Endothelial cell of umbilical vein (primary cell): ENCODE measurements around the gene MUCL3. TPM values are rescaled to one million over a fixed set of nuclear protein-coding genes. Genes with fewer than 3 reads are reported as not detected.

Experiments used
- BruUV-seq: library from RNA; stranded (reverse); fragments of 400-500 nt; replicated peaks from 2 replicates; lab custom pipeline; 2021; lab: Mats Ljungman, UMichigan
- CTCF ChIA-PET: fragments of 300-600, 350-600 bp; sonication (Branson Sonifier 250); formaldehyde crosslinking; loops from one replicate; lab custom pipeline; 2021; ENCODE audit warnings: antibody characterized with exemption, inconsistent platforms; lab: Charles Lee
- POLR2A ChIA-PET: fragments of 300-600, 350-600 bp; sonication (Branson Sonifier 250); formaldehyde crosslinking; loops from one replicate; lab custom pipeline; 2021; ENCODE audit warnings: antibody characterized with exemption, inconsistent platforms; lab: Charles Lee
- DNase-seq: peaks from one replicate; pipeline ENCODE4 v3.0.0-alpha.2; 2011; ENCODE audit warnings: low read depth, low spot score
- FAIRE-seq: peaks from 2 replicates; lab custom pipeline; 2011; peaks lifted over from hg19 to GRCh38; lab: Jason Lieb, UNC
- H2AFZ ChIP-seq: 2 replicates; pipeline ENCODE4 v1.6.0; 2012; ENCODE audit warnings: low read depth, low read length, control low read depth, inconsistent platforms
- H3K27ac ChIP-seq: 2 replicates; pipeline ENCODE4 v1.5.1; 2011; ENCODE audit warnings: low read depth, mild to moderate bottlenecking, control low read depth, low read length, moderate library complexity; ENCODE audit not compliant: insufficient read depth
- H3K27me3 ChIP-seq, 2 experiments: 2 replicates each; pipeline versions ENCODE4 v1.6.0 to v1.6.1; 2011; ENCODE audit warnings: low read length in 2 of 2, mixed read lengths in 1 of 2; ENCODE audit not compliant: control insufficient read depth in 2 of 2, insufficient read depth in 2 of 2
- H3K36me3 ChIP-seq, 2 experiments: 2 replicates in 1 of 2; 3 replicates in 1 of 2; pipeline ENCODE4 v1.5.1; 2011; ENCODE audit warnings: low read length in 2 of 2, mild to moderate bottlenecking in 1 of 2, moderate library complexity in 1 of 2; ENCODE audit not compliant: control insufficient read depth in 2 of 2, insufficient read depth in 2 of 2; ENCODE audit errors: extremely low read depth in 1 of 2
- H3K4me1 ChIP-seq: 3 replicates; pipeline ENCODE4 v1.5.1; 2011; ENCODE audit warnings: mild to moderate bottlenecking, low read length; ENCODE audit not compliant: control insufficient read depth, insufficient read depth; ENCODE audit errors: extremely low read depth
- H3K4me2 ChIP-seq: 2 replicates; pipeline ENCODE4 v1.6.1; 2011; ENCODE audit warnings: low read length, control low read depth, mixed read lengths; ENCODE audit not compliant: insufficient read depth
- H3K4me3 ChIP-seq, 3 experiments: fragments of 200-600 bp in 1 of 3; sonication (generic), shearing (Covaris generic) in 1 of 3; replicated peaks in 1 of 3; 2 replicates each; pipeline ENCODE4 v1.5.1; 2011 to 2016; ENCODE audit warnings: control low read depth in 3 of 3, low read length in 3 of 3, mild to moderate bottlenecking in 2 of 3, inconsistent platforms in 1 of 3, low read depth in 1 of 3, moderate library complexity in 1 of 3; ENCODE audit not compliant: insufficient read depth in 1 of 3
- H3K79me2 ChIP-seq: 2 replicates; pipeline ENCODE4 v1.6.0; 2012; ENCODE audit warnings: low read length, inconsistent platforms; ENCODE audit not compliant: control insufficient read depth, insufficient read depth
- H3K9ac ChIP-seq: replicated peaks from 2 replicates; pipeline ENCODE3; 2011; ENCODE audit warnings: low read length, control low read depth; ENCODE audit not compliant: insufficient read depth; ENCODE audit errors: extremely low read depth
- H3K9me1 ChIP-seq: replicated peaks from 3 replicates; pipeline ENCODE4 v1.6.0; 2011; ENCODE audit warnings: mild to moderate bottlenecking, low read length; ENCODE audit not compliant: control insufficient read depth, insufficient read depth; ENCODE audit errors: extremely low read depth
- H3K9me3 ChIP-seq: replicated peaks from 2 replicates; pipeline ENCODE4 v1.5.1; 2012; ENCODE audit warnings: low read length, inconsistent platforms; ENCODE audit not compliant: control insufficient read depth, insufficient read depth
- H4K20me1 ChIP-seq: replicated peaks from 2 replicates; pipeline ENCODE3; 2011; ENCODE audit warnings: mild to moderate bottlenecking, low read length; ENCODE audit not compliant: control insufficient read depth, insufficient read depth; ENCODE audit errors: extremely low read depth
- CTCF ChIP-seq, 2 donors: IDR thresholded peaks; 1 replicate in 1 of 2; 2 replicates in 1 of 2; pipeline ENCODE4 v1.5.1; 2011; ENCODE audit warnings: low read length in 2 of 2, mild to moderate bottlenecking in 2 of 2, moderate library complexity in 2 of 2, control low read depth in 1 of 2, inconsistent platforms in 1 of 2, low read depth in 1 of 2; ENCODE audit not compliant: insufficient read depth in 1 of 2; ENCODE audit errors: extremely low read depth in 1 of 2
- EZH2 ChIP-seq: IDR thresholded peaks from 2 replicates; pipeline ENCODE4 v1.6.1; 2012; ENCODE audit warnings: borderline replicate concordance, low read depth, mild to moderate bottlenecking, moderate library complexity, low read length, inconsistent platforms; ENCODE audit not compliant: severe bottlenecking
- GATA2 ChIP-seq: IDR thresholded peaks from 2 replicates; pipeline ENCODE4 v1.7.0; 2011; ENCODE audit warnings: low read depth, mild to moderate bottlenecking, moderate library complexity, mixed read lengths, low read length; ENCODE audit not compliant: insufficient read length, insufficient read depth
- MYC ChIP-seq: IDR thresholded peaks from one replicate; pipeline ENCODE4 v1.6.1; 2011; ENCODE audit warnings: mild to moderate bottlenecking, low read depth, low read length
- POLR2A ChIP-seq: IDR thresholded peaks from 2 replicates; pipeline ENCODE4 v1.6.1; 2012; ENCODE audit warnings: low read depth, mild to moderate bottlenecking, control low read depth, low read length
- dilution Hi-C: fragments of 300-500 bp; cut with MboI; formaldehyde crosslinking; loops from one replicate; pipeline ENCODE4 v1.15.0; 2019; ENCODE audit warnings: low sequenced_read_pairs; ENCODE audit not compliant: extremely low pct_ligation_motif_present
- intact Hi-C: fragments of 100-400 bp; cut with micrococcal nuclease; formaldehyde crosslinking; loops from one replicate; pipeline ENCODE4 v1.10.0; 2022
- polyA plus RNA-seq, 4 experiments: library from polyadenylated mRNA; depleted of rRNA in 3 of 4; stranded (reverse) in 3 of 4; unstranded in 1 of 4; fragments of >200 nt; gene quantifications; 2 replicates each; pipeline versions ENCODE4 v1.2.1 to v1.2.3, GENCODE V29; 2011 to 2012; ENCODE audit warnings: missing spikeins in 1 of 4
- total RNA-seq: library from RNA; stranded (reverse); gene quantifications from 2 replicates; pipeline ENCODE4 v1.2.3, GENCODE V29; 2021

MUCL3 gene
- total and polyA plus RNA-seq, 2 donors (not counting 3 experiments of a cell fraction or from before 2014, with no cell fraction given): not detected

DNA sequence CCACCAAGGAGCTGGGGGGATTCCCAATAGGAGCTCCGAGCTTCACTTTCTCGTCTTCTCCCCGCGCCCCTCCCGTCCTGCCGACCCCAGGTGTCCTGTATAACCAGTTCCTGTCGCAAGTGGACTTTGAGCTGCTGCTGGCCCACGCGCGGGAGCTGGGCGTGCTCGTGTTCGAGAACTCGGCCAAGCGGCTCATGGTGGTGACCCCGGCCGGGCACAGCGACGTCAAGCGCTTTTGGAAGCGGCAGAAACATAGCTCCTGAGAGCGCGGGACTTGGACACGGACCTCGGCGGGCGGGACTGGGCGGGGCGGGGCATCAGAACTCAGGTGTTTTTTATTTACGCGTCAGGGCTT is 27.1 kb upstream of the MUCL3 start:
- FAIRE-seq: no peak
- ChIA-PET POLR2A (interaction anchor here (0.6 to 0.9 kb wide), 2 partner anchors 85 to 102 kb away, joined by 3 read pairs; no protein-coding TSS in a partner anchor), CTCF (interaction anchor here (0.6 to 7.6 kb wide), 29 partner anchors 9 to 431 kb away, joined by 3 to 142 read pairs (median 4); partner anchors contain the start of genes DDR1, DHX16 and PSORS1C1)
- Histone ChIP-seq H3K79me2 (peaks cover 8% of the 10 kb centered on the region), H3K36me3 (peaks cover 7 to 31% of the 10 kb centered on the region in 2 experiments), H3K27me3 (no peaks in the 10 kb centered on the region), H3K4me1 (peaks cover 29% of the 10 kb centered on the region), H3K4me3 (peak overlapping the region in 2 of 3 experiments; percentile 37 to 44), H3K27ac (peak overlapping the region; percentile 67), H2AFZ (peak overlapping the region; percentile 85), H3K9me3 (no peaks in the 10 kb centered on the region), H3K9me1 (no peaks in the 10 kb centered on the region), H3K9ac (peak overlapping the region; percentile 45), H3K4me2 (peak overlapping the region; percentile 50), H4K20me1 (no peaks in the 10 kb centered on the region)
- dilution Hi-C loops (no loop called here), intact Hi-C loops (loop anchor here (1.0 kb wide), 1 partner anchor 85 kb away; no protein-coding TSS in a partner anchor)
- TF ChIP-seq POLR2A (no peak), GATA2 (no peak), CTCF (IDR thresholded peaks at IDR 0.05; ENCODE audit: extremely low read depth in 1 of 2, insufficient read depth in 1 of 2, low read depth in 1 of 2, low read length in 2 of 2) (no peak), MYC (no peak), EZH2 (no peak)
- no peak for DNase-seq
- BruUV-seq: TSS peak; percentile 22
